ENCODE data around the gene KLK15.

KLK15 gene

DNA sequence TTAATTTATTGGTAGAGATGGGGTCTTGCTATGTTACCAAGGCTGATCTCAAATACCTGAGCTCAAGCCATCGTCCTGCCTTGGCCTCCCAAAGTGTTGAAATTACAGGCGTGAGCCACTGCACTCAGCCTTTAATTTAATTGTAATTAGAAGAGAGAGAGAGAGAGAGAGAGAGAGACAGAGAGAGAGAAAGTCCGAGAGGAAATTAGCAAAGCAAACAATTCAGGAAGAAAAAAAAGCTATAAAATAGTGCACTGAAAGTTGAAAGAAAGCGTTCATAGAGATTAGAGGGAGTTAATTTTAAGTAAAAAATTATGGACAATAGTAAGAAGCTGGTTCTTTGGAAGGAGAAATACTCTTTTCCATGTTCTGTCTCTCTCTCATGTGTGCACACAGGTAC is 56.1 kb downstream of the KLK15 start:
- no peak for DNase-seq (ENCODE audit: low read depth, low spot score)

DNA sequence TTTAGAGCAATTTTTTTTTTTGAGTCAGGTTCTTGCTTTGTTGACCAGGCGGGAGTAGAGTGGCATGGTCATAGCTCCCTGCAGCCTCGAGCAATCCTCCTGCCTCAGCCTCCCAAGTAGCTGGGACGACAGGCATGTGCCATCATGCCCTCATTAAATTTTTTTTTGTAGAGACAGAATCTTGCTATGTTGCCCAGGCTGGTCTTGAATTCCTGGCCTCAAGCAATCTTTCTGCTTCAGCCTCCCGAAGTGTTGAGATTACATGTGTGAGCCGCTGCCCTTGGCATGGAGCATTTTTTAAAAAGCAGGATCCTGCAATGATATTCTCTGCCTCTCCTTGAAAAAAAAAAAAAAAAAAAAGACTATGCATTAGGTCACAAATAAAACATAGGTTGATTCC is 57.2 kb downstream of the KLK15 start:
- no peak for DNase-seq (ENCODE audit: low read depth, low spot score)

All from astrocyte of the hippocampus (primary cell).